OCI-LY7 (cell line): Measurements from ENCODE around the gene PLA2G2F.

Experiments used
- EZH2phosphoT487 ChIP-seq: fragments of 200-600 bp; sonication (generic); IDR thresholded peaks from 2 replicates; pipeline ENCODE4 v1.6.1; 2018; ENCODE audit warnings: low read depth, borderline replicate concordance, mild to moderate bottlenecking, mixed run types, antibody characterized with exemption, low read length, moderate library complexity, mixed read lengths
- TF ChIP-seq, protein P1 (sequence below): fragments of 200-600 bp; sonication (generic); conservative IDR thresholded peaks from 2 replicates; pipeline ENCODE4 v1.5.1; 2014; ENCODE audit warnings: mild to moderate bottlenecking, antibody characterized with exemption, low read length, moderate library complexity, mixed read lengths

DNA sequence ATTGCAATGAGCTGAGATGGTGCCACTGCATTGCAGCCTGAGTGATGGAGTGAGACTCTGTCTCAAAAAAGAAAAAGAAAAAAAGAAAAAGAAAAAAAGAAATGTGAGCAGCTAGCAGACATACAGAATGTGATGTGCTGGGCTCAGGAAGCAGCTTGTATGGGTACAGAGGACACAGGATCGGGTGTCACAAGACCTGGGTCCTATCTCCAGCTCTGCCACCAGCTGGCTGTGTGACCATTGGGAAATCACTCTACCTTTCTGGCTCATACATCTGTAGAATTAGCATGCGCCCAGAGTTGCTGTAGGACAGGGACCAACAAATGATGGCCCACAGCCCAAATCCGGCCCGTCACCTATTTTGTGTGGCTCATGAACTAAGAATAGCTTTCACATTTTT, 50.5 kb downstream of the PLA2G2F start:
- TF ChIP-seq, protein P1, sequence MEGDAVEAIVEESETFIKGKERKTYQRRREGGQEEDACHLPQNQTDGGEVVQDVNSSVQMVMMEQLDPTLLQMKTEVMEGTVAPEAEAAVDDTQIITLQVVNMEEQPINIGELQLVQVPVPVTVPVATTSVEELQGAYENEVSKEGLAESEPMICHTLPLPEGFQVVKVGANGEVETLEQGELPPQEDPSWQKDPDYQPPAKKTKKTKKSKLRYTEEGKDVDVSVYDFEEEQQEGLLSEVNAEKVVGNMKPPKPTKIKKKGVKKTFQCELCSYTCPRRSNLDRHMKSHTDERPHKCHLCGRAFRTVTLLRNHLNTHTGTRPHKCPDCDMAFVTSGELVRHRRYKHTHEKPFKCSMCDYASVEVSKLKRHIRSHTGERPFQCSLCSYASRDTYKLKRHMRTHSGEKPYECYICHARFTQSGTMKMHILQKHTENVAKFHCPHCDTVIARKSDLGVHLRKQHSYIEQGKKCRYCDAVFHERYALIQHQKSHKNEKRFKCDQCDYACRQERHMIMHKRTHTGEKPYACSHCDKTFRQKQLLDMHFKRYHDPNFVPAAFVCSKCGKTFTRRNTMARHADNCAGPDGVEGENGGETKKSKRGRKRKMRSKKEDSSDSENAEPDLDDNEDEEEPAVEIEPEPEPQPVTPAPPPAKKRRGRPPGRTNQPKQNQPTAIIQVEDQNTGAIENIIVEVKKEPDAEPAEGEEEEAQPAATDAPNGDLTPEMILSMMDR: no peak
- no peak for TF ChIP-seq EZH2phosphoT487
